Measurements from ENCODE around the gene TAF4. TPM values are rescaled to one million over a fixed set of nuclear protein-coding genes. Genes with fewer than 3 reads are reported as not detected.

TAF4 gene
- total RNA-seq, 2 donors from 2014 or later: 12.7 to 29.0 TPM

GRCh38 chr20:61997372-61997771 lies 68.3 kb downstream of the TAF4 start:
- 83 to 85% methylated on average over 10 of the region's 10 CpGs for WGBS, 2 donors
- ATAC-seq (no peak), DNase-seq (no peak)
- H3K36me3 ChIP-seq (replicated peaks in 1 of 2; ENCODE audit: insufficient read depth in 1 of 2, low read depth in 2 of 2): peaks cover 7 to 28% of the 10 kb centered on the region in 2 donors
- H3K4me3 ChIP-seq: no peak overlapping the region
- no peak for TF ChIP-seq POLR2A (IDR thresholded peaks at IDR 0.05)
- TF ChIP-seq, protein P1, sequence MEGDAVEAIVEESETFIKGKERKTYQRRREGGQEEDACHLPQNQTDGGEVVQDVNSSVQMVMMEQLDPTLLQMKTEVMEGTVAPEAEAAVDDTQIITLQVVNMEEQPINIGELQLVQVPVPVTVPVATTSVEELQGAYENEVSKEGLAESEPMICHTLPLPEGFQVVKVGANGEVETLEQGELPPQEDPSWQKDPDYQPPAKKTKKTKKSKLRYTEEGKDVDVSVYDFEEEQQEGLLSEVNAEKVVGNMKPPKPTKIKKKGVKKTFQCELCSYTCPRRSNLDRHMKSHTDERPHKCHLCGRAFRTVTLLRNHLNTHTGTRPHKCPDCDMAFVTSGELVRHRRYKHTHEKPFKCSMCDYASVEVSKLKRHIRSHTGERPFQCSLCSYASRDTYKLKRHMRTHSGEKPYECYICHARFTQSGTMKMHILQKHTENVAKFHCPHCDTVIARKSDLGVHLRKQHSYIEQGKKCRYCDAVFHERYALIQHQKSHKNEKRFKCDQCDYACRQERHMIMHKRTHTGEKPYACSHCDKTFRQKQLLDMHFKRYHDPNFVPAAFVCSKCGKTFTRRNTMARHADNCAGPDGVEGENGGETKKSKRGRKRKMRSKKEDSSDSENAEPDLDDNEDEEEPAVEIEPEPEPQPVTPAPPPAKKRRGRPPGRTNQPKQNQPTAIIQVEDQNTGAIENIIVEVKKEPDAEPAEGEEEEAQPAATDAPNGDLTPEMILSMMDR (IDR thresholded peaks at IDR 0.05): no peak
- no peak overlapping the region for H3K27ac ChIP-seq
- peaks cover under 1% of the 10 kb centered on the region for H3K4me1 ChIP-seq
- H3K9me3 ChIP-seq: no peaks in the 10 kb centered on the region
- H3K27me3 ChIP-seq: no peaks in the 10 kb centered on the region
- intact Hi-C loops (cut with DNase I): no loop called here

- H3K36me3 ChIP-seq (replicated peaks in 1 of 2; ENCODE audit: insufficient read depth in 1 of 2, low read depth in 2 of 2): peaks cover 6 to 14% of the 10 kb centered on the region in 2 donors
- H3K9me3 ChIP-seq: peaks cover 0 to 12% (median 0%) of the 10 kb centered on the region in 3 donors
- no peaks in the 10 kb centered on the region for H3K27me3 ChIP-seq
- no peak overlapping the region for H3K27ac ChIP-seq
- 96 to 98% methylated on average over 4 to 8 of the region's 8 CpGs for WGBS, 2 donors
- no peaks in the 10 kb centered on the region for H3K4me1 ChIP-seq
- ATAC-seq (no peak), DNase-seq (no peak)
- intact Hi-C loops (cut with DNase I): no loop called here
- TF ChIP-seq, protein P1 (IDR thresholded peaks at IDR 0.05): no peak
- no peak for TF ChIP-seq POLR2A (IDR thresholded peaks at IDR 0.05)
- no peak overlapping the region for H3K4me3 ChIP-seq
Observed at GRCh38 chr20:61994546-61994945, 71.1 kb downstream of the TAF4 start.

GRCh38 chr20:61993058-61993457 lies 72.6 kb downstream of the TAF4 start:
- Histone ChIP-seq H3K36me3 (replicated peaks in 1 of 2; ENCODE audit: insufficient read depth in 1 of 2, low read depth in 2 of 2) (peaks cover 6 to 14% of the 10 kb centered on the region in 2 donors), H3K4me3 (no peak overlapping the region), H3K9me3 (peaks cover 0 to 12% (median 0%) of the 10 kb centered on the region in 3 donors), H3K27ac (no peak overlapping the region), H3K4me1 (no peaks in the 10 kb centered on the region), H3K27me3 (no peaks in the 10 kb centered on the region)
- intact Hi-C loops (cut with DNase I): no loop called here
- DNase-seq: no peak
- TF ChIP-seq, protein P1 (IDR thresholded peaks at IDR 0.05): no peak
- no peak for TF ChIP-seq POLR2A (IDR thresholded peaks at IDR 0.05)
- WGBS, 2 donors: 91 to 95% methylated on average over 15 of the region's 15 CpGs
- no peak for ATAC-seq

- peaks cover 0 to 12% (median 0%) of the 10 kb centered on the region in 3 donors for H3K9me3 ChIP-seq
- H3K4me1 ChIP-seq: peaks cover 8% of the 10 kb centered on the region
- 92 to 96% methylated on average over 6 of the region's 6 CpGs for WGBS, 2 donors
- no peak overlapping the region for H3K4me3 ChIP-seq
- intact Hi-C loops (cut with DNase I): no loop called here
- TF ChIP-seq POLR2A (IDR thresholded peaks at IDR 0.05): no peak
- TF ChIP-seq, protein P1 (IDR thresholded peaks at IDR 0.05): no peak
- DNase-seq (no peak), ATAC-seq (no peak)
- H3K27ac ChIP-seq: no peak overlapping the region
- peaks cover 6 to 11% of the 10 kb centered on the region in 2 donors for H3K36me3 ChIP-seq (replicated peaks in 1 of 2; ENCODE audit: insufficient read depth in 1 of 2, low read depth in 2 of 2)
- H3K27me3 ChIP-seq: no peaks in the 10 kb centered on the region
Observed at GRCh38 chr20:61991476-61991875, 74.2 kb downstream of the TAF4 start.

- peaks cover 0 to 12% (median 0%) of the 10 kb centered on the region in 3 donors for H3K9me3 ChIP-seq
- TF ChIP-seq, protein P1 (IDR thresholded peaks at IDR 0.05): no peak
- TF ChIP-seq POLR2A (IDR thresholded peaks at IDR 0.05): no peak
- H3K4me3 ChIP-seq: no peak overlapping the region
- no peak overlapping the region for H3K27ac ChIP-seq
- no peak for DNase-seq
- H3K36me3 ChIP-seq (replicated peaks in 1 of 2; ENCODE audit: insufficient read depth in 1 of 2, low read depth in 2 of 2): peaks cover 6 to 11% of the 10 kb centered on the region in 2 donors
- H3K4me1 ChIP-seq: peaks cover 12% of the 10 kb centered on the region
- no peak for ATAC-seq
- intact Hi-C loops (cut with DNase I): no loop called here
- WGBS, 2 donors: 88 to 90% methylated on average over 11 of the region's 11 CpGs
- H3K27me3 ChIP-seq: no peaks in the 10 kb centered on the region
Observed at GRCh38 chr20:61990484-61990883, 75.2 kb downstream of the TAF4 start.

All from body of pancreas (tissue), 4 donors.